HCT116 (cell line): ENCODE measurements around the gene AOC3. TPM values are rescaled to one million over a fixed set of nuclear protein-coding genes. Genes with fewer than 3 reads are reported as not detected.
"Not testable (repeated sequence)": the region's sequence is repeated elsewhere in the genome, so short reads cannot be mapped to it uniquely, and the experiment has no call there.

Experiments
- ATAC-seq: fragments of 200-7000 bp; cut with Tn5 transposase; 2 replicates; pipeline ENCODE4 v1.9.1; 2020; ENCODE audit warnings: mild to moderate bottlenecking, moderate library complexity
- BruUV-seq: library from RNA; stranded (reverse); fragments of 400-500 nt; replicated peaks from 2 replicates; lab custom pipeline; 2021; lab: Mats Ljungman, UMichigan
- CTCF ChIA-PET: fragments of 300-600 bp; sonication (Branson Sonifier 250); formaldehyde crosslinking; loops from one replicate; lab custom pipeline; 2021; ENCODE audit warnings: antibody characterized with exemption; lab: Charles Lee
- POLR2A ChIA-PET: fragments of 300-600, 350-600 bp; sonication (Branson Sonifier 250); formaldehyde crosslinking; loops from one replicate; lab custom pipeline; 2021; ENCODE audit warnings: antibody characterized with exemption; lab: Charles Lee
- RAD21 ChIA-PET, 2 experiments: fragments of 300-600 bp; sonication (Branson Sonifier 250); formaldehyde crosslinking; loops; one replicate each; lab custom pipeline; 2023; ENCODE audit warnings: low total read pairs in 2 of 2; ENCODE audit not compliant: uncharacterized antibody in 2 of 2, unreplicated experiment in 2 of 2, low non-redundant PET in 1 of 2; lab: Charles Lee
- DNase-seq: peaks from one replicate; pipeline ENCODE4 v3.0.0-alpha.2; 2010; ENCODE audit warnings: low read depth, low spot score
- H2AFZ ChIP-seq: fragments of 200-600 bp; shearing (Covaris generic), sonication (generic); 2 replicates; pipeline ENCODE4 v1.6.1; 2017; ENCODE audit warnings: low read depth, mixed run types, mixed read lengths, antibody characterized with exemption, low read length; ENCODE audit not compliant: poor library complexity, severe bottlenecking
- H3K27ac ChIP-seq: 2 replicates; pipeline ENCODE4 v1.5.1; 2012; ENCODE audit warnings: low read depth, low read length
- H3K27me3 ChIP-seq: fragments of 200-600 bp; sonication (generic); 2 replicates; pipeline ENCODE4 v1.6.1; 2016; ENCODE audit warnings: mixed run types, low read length, mixed read lengths; ENCODE audit not compliant: insufficient read depth
- H3K36me3 ChIP-seq, 2 experiments: fragments of 200-500 bp in 1 of 2; fragments of 200-600 bp in 1 of 2; sonication (Bioruptor generic) in 1 of 2; sonication (generic) in 1 of 2; 2 replicates each; pipeline versions ENCODE4 v1.5.1 to v1.6.1; 2014 to 2016; ENCODE audit warnings: low read length in 2 of 2, inconsistent platforms in 1 of 2, mixed read lengths in 1 of 2, mixed run types in 1 of 2; ENCODE audit not compliant: insufficient read depth in 2 of 2, control insufficient read depth in 1 of 2
- H3K4me1 ChIP-seq, 2 experiments: fragments of 200-600 bp in 1 of 2; sonication (generic) in 1 of 2; 2 replicates each; pipeline versions ENCODE4 v1.5.1 to v1.6.1; 2012 to 2017; ENCODE audit warnings: low read length in 2 of 2, inconsistent platforms in 1 of 2, mild to moderate bottlenecking in 1 of 2, mixed read lengths in 1 of 2, mixed run types in 1 of 2, moderate library complexity in 1 of 2; ENCODE audit not compliant: insufficient read depth in 2 of 2, control insufficient read depth in 1 of 2
- H3K4me2 ChIP-seq: fragments of 200-600 bp; sonication (generic); 2 replicates; pipeline ENCODE4 v1.6.1; 2017; ENCODE audit warnings: mixed run types, low read length, mixed read lengths
- H3K4me3 ChIP-seq, 2 experiments: fragments of 200-600 bp in 1 of 2; sonication (generic) in 1 of 2; replicated peaks in 1 of 2; 2 replicates each; pipeline ENCODE4 v1.5.1; 2011 to 2016; ENCODE audit warnings: low read length in 2 of 2, control low read depth in 1 of 2, low read depth in 1 of 2, mild to moderate bottlenecking in 1 of 2, mixed read lengths in 1 of 2, mixed run types in 1 of 2
- H3K79me2 ChIP-seq: fragments of 200-600 bp; sonication (generic); 2 replicates; pipeline ENCODE4 v1.6.1; 2017; ENCODE audit warnings: mild to moderate bottlenecking, mixed run types, low read length, moderate library complexity, mixed read lengths; ENCODE audit not compliant: insufficient read depth
- H3K9ac ChIP-seq: fragments of 200-600 bp; sonication (generic); 2 replicates; pipeline ENCODE4 v1.6.1; 2016; ENCODE audit warnings: low read length, mixed read lengths
- H3K9me2 ChIP-seq: fragments of 200-600 bp; sonication (generic), shearing (Covaris generic); 2 replicates; pipeline ENCODE4 v1.6.1; 2017; ENCODE audit warnings: mixed run types, mild to moderate bottlenecking, moderate library complexity; ENCODE audit not compliant: insufficient read depth
- H3K9me3 ChIP-seq, 2 experiments: fragments of 200-500 bp in 1 of 2; fragments of 200-600 bp in 1 of 2; sonication (Bioruptor generic) in 1 of 2; sonication (generic) in 1 of 2; 2 replicates each; pipeline ENCODE4 v1.6.1; 2014 to 2017; ENCODE audit warnings: low read length in 2 of 2, mixed read lengths in 2 of 2, inconsistent platforms in 1 of 2, low read depth in 1 of 2, mild to moderate bottlenecking in 1 of 2, mixed run types in 1 of 2, moderate library complexity in 1 of 2; ENCODE audit not compliant: control insufficient read depth in 1 of 2, insufficient read depth in 1 of 2
- H4K20me1 ChIP-seq: fragments of 200-600 bp; sonication (generic), shearing (Covaris generic); 2 replicates; pipeline ENCODE4 v1.6.1; 2017; ENCODE audit warnings: mixed run types, mild to moderate bottlenecking, moderate library complexity; ENCODE audit not compliant: insufficient read depth
- CBX3 ChIP-seq: IDR thresholded peaks from 2 replicates; pipeline ENCODE4 v1.6.1; 2012; ENCODE audit warnings: low read depth
- CEBPB ChIP-seq: IDR thresholded peaks from 2 replicates; pipeline ENCODE4 v1.6.1; 2012; ENCODE audit warnings: low read depth
- EZH2phosphoT487 ChIP-seq: fragments of 200-600 bp; IDR thresholded peaks from 2 replicates; pipeline ENCODE4 v1.6.1; 2018; ENCODE audit warnings: antibody characterized with exemption, borderline replicate concordance
- FOSL1 ChIP-seq: IDR thresholded peaks from 2 replicates; pipeline ENCODE4 v1.6.1; 2012; ENCODE audit warnings: low read depth
- SP1 ChIP-seq: IDR thresholded peaks from 2 replicates; pipeline ENCODE4 v1.6.1; 2012; ENCODE audit warnings: low read depth
- SRF ChIP-seq: IDR thresholded peaks from 2 replicates; pipeline ENCODE4 v1.6.1; 2012; ENCODE audit warnings: low read depth
- ZFX ChIP-seq: fragments of 450-650 bp; IDR thresholded peaks from 2 replicates; pipeline ENCODE4 v1.6.1; 2017
- intact Hi-C: fragments of 100-400 bp; cut with micrococcal nuclease; formaldehyde crosslinking; loops from 2 replicates; pipeline ENCODE4 v1.10.0; 2022
- total RNA-seq: library from RNA; stranded (reverse); gene quantifications from one replicate; pipeline ENCODE4 v1.2.1, GENCODE V29; 2021; ENCODE audit not compliant: unreplicated experiment
- TF ChIP-seq, protein P1 (sequence below): IDR thresholded peaks from 2 replicates; pipeline ENCODE4 v1.6.1; 2012; ENCODE audit warnings: low read depth
- TF ChIP-seq, protein P2 (sequence below): IDR thresholded peaks from 2 replicates; pipeline ENCODE4 v1.6.1; 2012
- TF ChIP-seq, protein P3 (sequence below), 3 experiments: fragments of 200-600 bp in 1 of 3; sonication (generic) in 1 of 3; IDR thresholded peaks in 2 of 3; conservative IDR thresholded peaks in 1 of 3; 2 replicates each; pipeline ENCODE4 v1.5.1; 2012 to 2017; ENCODE audit warnings: low read depth in 2 of 3, low read length in 2 of 3, antibody characterized with exemption in 1 of 3, borderline replicate concordance in 1 of 3, control low read depth in 1 of 3, mild to moderate bottlenecking in 1 of 3, mixed read lengths in 1 of 3, mixed run types in 1 of 3, moderate library complexity in 1 of 3; ENCODE audit not compliant: insufficient read depth in 1 of 3
- TF ChIP-seq, protein P4 (sequence below): IDR thresholded peaks from 2 replicates; pipeline ENCODE4 v1.6.1; 2011; ENCODE audit warnings: mild to moderate bottlenecking, low read length, moderate library complexity; ENCODE audit not compliant: insufficient replicate concordance; ENCODE audit errors: extremely low read depth

AOC3 gene
- total RNA-seq, 1 experiment from 2014 or later, result 5.9 TPM

DNA sequence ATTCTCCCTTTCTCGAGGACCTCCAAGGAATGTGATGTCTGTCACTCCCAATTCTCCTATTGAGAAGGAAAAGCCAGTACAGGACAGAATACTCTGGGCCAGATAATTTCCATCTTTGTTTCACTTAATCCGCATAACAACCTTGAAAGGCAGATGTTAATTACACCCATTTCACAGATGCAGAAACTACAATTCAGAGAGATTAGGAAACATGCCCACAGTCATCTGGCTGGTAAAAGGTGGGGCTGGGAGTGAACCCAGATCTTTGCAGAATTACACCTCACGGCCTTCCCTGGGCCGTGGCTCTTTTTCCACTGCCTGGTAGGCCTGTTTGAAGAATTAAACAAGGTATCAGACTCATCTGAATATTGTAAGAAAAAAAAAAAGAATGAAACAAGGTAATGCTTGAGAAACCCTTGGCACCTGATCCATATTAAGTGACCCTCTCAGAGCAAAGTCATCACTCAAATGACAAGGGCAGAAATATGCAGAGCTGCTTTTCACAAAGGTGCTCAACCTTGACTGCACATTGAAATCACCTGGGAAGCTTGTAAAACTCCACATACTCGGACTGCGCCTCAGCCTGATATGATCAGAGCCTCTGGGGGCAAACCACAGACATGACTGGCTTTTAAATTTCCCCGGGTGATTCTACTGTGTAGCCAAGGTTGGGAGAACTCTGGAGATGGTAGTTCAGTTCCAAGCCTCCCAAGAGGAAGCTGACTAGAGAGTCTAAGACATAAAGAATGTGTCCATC, 33.0 kb downstream of the AOC3 start:
- Histone ChIP-seq H3K4me3 (no peak overlapping the region), H3K4me2 (no peak overlapping the region), H4K20me1 (no peaks in the 10 kb centered on the region), H3K4me1 (no peaks in the 10 kb centered on the region), H3K79me2 (no peaks in the 10 kb centered on the region), H3K9ac (no peak overlapping the region), H3K27ac (no peak overlapping the region), H3K9me3 (no peaks in the 10 kb centered on the region), H3K36me3 (no peaks in the 10 kb centered on the region), H3K27me3 (no peaks in the 10 kb centered on the region), H2AFZ (no peak overlapping the region), H3K9me2 (no peaks in the 10 kb centered on the region)
- intact Hi-C loops, result no loop called here
- BruUV-seq, result no TSS peak
- CTCF ChIA-PET, result no interaction called here
- DNase-seq (no peak), ATAC-seq (no peak)
- RAD21 ChIA-PET, result no interaction called here
- POLR2A ChIA-PET, result no interaction called here
- TF ChIP-seq, protein P1, sequence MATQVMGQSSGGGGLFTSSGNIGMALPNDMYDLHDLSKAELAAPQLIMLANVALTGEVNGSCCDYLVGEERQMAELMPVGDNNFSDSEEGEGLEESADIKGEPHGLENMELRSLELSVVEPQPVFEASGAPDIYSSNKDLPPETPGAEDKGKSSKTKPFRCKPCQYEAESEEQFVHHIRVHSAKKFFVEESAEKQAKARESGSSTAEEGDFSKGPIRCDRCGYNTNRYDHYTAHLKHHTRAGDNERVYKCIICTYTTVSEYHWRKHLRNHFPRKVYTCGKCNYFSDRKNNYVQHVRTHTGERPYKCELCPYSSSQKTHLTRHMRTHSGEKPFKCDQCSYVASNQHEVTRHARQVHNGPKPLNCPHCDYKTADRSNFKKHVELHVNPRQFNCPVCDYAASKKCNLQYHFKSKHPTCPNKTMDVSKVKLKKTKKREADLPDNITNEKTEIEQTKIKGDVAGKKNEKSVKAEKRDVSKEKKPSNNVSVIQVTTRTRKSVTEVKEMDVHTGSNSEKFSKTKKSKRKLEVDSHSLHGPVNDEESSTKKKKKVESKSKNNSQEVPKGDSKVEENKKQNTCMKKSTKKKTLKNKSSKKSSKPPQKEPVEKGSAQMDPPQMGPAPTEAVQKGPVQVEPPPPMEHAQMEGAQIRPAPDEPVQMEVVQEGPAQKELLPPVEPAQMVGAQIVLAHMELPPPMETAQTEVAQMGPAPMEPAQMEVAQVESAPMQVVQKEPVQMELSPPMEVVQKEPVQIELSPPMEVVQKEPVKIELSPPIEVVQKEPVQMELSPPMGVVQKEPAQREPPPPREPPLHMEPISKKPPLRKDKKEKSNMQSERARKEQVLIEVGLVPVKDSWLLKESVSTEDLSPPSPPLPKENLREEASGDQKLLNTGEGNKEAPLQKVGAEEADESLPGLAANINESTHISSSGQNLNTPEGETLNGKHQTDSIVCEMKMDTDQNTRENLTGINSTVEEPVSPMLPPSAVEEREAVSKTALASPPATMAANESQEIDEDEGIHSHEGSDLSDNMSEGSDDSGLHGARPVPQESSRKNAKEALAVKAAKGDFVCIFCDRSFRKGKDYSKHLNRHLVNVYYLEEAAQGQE, result no peak
- TF ChIP-seq ZFX (no peak), FOSL1 (no peak), CEBPB (no peak), CBX3 (no peak), EZH2phosphoT487 (no peak), SP1 (no peak), SRF (no peak)
- TF ChIP-seq, protein P2, sequence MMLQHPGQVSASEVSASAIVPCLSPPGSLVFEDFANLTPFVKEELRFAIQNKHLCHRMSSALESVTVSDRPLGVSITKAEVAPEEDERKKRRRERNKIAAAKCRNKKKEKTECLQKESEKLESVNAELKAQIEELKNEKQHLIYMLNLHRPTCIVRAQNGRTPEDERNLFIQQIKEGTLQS, result no peak
- TF ChIP-seq, protein P3, sequence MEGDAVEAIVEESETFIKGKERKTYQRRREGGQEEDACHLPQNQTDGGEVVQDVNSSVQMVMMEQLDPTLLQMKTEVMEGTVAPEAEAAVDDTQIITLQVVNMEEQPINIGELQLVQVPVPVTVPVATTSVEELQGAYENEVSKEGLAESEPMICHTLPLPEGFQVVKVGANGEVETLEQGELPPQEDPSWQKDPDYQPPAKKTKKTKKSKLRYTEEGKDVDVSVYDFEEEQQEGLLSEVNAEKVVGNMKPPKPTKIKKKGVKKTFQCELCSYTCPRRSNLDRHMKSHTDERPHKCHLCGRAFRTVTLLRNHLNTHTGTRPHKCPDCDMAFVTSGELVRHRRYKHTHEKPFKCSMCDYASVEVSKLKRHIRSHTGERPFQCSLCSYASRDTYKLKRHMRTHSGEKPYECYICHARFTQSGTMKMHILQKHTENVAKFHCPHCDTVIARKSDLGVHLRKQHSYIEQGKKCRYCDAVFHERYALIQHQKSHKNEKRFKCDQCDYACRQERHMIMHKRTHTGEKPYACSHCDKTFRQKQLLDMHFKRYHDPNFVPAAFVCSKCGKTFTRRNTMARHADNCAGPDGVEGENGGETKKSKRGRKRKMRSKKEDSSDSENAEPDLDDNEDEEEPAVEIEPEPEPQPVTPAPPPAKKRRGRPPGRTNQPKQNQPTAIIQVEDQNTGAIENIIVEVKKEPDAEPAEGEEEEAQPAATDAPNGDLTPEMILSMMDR (IDR thresholded peaks at IDR 0.05 in 2 of 3, conservative IDR thresholded peaks at IDR 0.05 in 1 of 3; ENCODE audit: borderline replicate concordance in 1 of 3, insufficient read depth in 1 of 3, low read depth in 2 of 3, low read length in 2 of 3), result no peak
- TF ChIP-seq, protein P4, sequence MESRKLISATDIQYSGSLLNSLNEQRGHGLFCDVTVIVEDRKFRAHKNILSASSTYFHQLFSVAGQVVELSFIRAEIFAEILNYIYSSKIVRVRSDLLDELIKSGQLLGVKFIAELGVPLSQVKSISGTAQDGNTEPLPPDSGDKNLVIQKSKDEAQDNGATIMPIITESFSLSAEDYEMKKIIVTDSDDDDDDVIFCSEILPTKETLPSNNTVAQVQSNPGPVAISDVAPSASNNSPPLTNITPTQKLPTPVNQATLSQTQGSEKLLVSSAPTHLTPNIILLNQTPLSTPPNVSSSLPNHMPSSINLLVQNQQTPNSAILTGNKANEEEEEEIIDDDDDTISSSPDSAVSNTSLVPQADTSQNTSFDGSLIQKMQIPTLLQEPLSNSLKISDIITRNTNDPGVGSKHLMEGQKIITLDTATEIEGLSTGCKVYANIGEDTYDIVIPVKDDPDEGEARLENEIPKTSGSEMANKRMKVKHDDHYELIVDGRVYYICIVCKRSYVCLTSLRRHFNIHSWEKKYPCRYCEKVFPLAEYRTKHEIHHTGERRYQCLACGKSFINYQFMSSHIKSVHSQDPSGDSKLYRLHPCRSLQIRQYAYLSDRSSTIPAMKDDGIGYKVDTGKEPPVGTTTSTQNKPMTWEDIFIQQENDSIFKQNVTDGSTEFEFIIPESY, result no peak

DNA sequence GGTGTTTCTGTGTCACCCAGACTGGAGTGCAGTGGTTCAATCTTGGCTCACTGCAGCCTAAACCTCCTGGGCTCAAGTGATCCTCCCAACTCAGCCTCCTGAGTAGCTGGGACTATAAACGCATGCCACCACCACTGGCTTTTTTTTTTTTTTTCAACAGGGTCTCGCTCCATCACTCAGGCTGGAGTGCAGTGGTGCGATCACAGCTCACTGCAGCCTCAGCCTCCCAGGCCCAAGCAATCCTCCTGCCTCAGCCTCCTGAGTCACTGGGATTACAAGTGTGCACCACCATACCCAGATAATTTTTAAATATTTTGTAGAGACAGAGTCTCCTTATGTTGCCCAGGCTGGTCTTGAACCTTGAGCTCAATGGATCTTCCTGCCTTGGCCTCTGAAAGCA, 34.8 kb downstream of the AOC3 start:
- POLR2A ChIA-PET, H3K27me3 ChIP-seq, CTCF ChIA-PET, DNase-seq, H3K4me1 ChIP-seq, H3K4me3 ChIP-seq, BruUV-seq, H3K36me3 ChIP-seq, H3K4me2 ChIP-seq, H3K79me2 ChIP-seq, intact Hi-C loops, H3K9ac ChIP-seq, H4K20me1 ChIP-seq, H3K9me3 ChIP-seq, H3K9me2 ChIP-seq, H2AFZ ChIP-seq, H3K27ac ChIP-seq, RAD21 ChIA-PET, ATAC-seq: not testable (repeated sequence)
